GM19452 (cell line): ENCODE measurements around the gene TBC1D9B.

ENCODE experiments used
- ATAC-seq: cut with Tn5 transposase; IDR thresholded peaks from one replicate; pipeline ENCODE4 v1.9.1; 2021; ENCODE audit not compliant: unreplicated experiment

Gene TBC1D9B

DNA sequence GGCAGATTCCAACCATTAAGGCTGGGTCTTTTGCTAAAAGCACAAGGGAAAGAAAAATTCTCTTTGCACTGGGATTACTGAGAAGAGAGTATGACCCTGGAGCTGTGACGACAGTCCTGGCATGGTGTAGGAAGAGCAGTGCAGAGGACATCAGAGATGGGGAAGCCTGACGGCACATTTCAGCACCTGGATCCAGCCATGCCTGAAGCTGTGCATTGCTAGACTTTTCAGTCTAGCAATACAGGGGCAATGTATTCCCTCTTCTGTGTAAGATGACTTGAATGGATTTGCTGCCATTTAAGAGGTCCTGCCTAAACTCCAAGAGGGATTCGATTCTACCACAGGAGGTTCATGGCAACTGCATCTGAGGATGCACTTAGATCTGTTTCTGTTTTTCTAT, 36.7 kb downstream of the TBC1D9B start:
- ATAC-seq = no peak

DNA sequence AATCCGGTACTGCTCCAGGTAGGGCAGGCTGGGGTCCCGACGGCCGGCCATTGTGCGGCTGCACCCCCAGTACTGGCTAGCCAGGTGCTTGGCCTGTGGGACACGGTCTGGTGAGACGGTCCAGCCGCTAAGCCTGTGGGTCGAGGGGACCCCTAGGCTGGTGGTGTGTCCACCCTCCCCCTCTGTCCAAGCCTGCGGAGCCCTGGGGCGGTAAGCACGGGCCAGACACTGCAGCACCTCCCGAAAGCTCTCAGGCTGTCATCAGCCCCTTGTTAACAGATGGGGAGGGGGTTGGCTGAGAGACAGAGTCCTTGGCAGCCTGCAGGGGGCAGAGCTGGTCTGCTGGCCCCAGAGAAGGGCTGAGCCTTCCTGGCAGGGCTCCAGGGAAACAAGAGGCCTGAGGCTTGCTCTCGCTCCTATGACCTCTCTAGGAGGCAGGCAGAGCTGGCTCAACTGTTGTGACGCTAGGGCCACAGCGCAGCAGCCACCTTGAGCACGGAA, 37.2 kb downstream of the TBC1D9B start:
- no peak for ATAC-seq

- no peak for ATAC-seq
Measured at GRCh38 chr5:179869641-179870402, 37.9 kb downstream of the TBC1D9B start.

DNA sequence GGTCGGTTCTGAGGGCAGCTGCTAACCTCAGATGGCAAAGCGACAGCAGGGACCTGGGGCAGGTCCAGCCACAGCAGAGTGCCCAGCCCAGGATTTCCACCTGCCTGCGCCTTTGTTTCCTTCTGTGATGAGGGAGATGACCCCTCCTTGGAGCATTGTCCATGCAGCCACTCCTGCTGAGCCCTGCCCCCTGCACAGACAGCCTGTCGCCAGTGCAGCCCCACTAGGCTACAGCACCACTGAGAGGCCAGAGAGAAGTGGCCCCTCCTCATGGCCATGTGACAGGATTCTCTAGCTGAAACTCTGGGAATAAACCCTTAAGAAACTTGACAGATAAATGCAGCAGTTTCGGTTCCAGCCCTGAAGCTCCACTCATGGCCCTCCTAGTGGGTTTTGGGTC, 38.6 kb downstream of the TBC1D9B start:
- ATAC-seq = no peak

- ATAC-seq = no peak
Measured at GRCh38 chr5:179868541-179868940, 39.2 kb downstream of the TBC1D9B start.

GRCh38 chr5:179867476-179867875, 40.2 kb downstream of the TBC1D9B start:
- ATAC-seq = no peak

- ATAC-seq = no peak
Measured at GRCh38 chr5:179867079-179867465, 40.6 kb downstream of the TBC1D9B start.

- no peak for ATAC-seq
Measured at GRCh38 chr5:179866241-179867078, 41.2 kb downstream of the TBC1D9B start.

- no peak for ATAC-seq
Measured at GRCh38 chr5:179865491-179866240, 42.0 kb downstream of the TBC1D9B start.

DNA sequence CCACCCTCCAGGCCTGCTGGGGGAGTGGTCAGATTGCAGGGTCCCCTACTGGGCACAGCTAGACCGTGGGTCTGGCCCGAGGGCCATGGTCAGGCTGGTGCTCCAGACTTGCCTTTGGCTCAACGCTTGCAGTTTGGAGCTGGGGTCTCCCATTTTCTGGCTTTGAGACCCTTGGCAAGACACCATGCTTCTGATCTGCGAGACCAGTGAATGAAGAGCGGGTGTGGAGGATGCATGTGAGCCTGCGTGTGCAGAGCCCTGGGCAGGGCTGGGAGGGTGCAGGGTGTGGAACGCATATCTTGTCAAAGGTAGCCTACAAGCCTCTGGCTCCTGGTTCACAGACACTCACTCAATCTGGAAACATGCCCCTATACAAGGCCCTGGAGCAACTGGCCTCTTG, 43.0 kb downstream of the TBC1D9B start:
- ATAC-seq = no peak

DNA sequence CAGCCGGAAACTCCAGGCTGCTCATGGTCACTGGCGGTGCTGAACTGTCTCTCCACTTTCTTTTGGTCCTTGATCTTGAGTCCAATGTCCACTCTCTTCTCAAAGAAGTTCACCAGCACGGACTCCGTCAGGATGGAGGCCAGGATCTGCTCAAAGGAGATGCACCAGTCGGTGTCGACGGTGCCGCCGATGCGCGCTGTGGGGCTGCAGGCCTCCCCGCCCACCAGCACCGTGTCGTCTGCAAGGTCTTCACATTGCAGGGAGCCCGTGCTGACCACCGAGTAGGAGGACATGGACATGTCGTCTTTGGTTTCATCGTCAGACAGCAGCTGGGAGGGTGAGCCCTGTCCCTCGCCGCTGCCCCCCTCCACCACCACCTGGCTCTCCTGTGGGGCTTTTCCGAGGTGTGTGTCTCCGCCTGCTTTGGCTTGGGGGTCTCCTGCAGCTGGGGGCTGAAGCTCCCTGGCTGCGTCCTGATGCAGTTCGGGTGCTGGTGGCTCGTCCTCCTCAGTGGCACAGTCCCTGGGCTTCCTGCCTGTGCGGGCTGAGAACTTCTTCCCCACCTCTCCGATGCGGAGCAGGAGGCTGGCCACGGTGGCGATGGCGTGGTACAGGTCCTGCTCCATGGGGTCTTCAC, 44.1 kb downstream of the TBC1D9B start:
- no peak for ATAC-seq

- no peak for ATAC-seq
Measured at GRCh38 chr5:179862891-179863290, 44.8 kb downstream of the TBC1D9B start.

DNA sequence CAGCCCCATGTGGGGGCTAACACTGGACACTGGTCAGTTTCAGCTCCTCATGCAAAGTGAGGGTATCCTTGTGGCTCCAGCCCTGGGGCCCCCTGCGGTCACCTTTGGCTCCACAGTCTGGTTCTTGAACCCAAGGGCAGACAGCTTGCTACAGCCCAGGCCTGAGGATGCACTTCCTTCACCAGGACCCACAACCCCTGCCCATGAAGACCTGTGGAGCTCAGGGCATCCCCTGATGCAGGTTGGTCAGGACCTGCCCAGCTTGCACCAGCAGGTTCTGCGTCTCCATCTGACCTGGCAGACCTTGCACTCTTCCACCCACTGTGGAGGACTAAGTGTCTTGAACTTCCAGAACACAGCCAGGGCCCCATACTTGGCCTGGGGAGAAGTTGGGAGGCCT, 45.4 kb downstream of the TBC1D9B start:
- ATAC-seq = no peak

GRCh38 chr5:179860301-179860700, 47.4 kb downstream of the TBC1D9B start:
- no peak for ATAC-seq

- ATAC-seq = peak; percentile 97
Measured at GRCh38 chr5:179858586-179859427, 48.9 kb downstream of the TBC1D9B start, which contains the start of gene MRNIP. TSS of gene MRNIP (minus strand) at chr5:179858817. CDS start at chr5:179858796, 21 bp downstream.

GRCh38 chr5:179858241-179858585, 49.5 kb downstream of the TBC1D9B start:
- ATAC-seq = peak; percentile 37

DNA sequence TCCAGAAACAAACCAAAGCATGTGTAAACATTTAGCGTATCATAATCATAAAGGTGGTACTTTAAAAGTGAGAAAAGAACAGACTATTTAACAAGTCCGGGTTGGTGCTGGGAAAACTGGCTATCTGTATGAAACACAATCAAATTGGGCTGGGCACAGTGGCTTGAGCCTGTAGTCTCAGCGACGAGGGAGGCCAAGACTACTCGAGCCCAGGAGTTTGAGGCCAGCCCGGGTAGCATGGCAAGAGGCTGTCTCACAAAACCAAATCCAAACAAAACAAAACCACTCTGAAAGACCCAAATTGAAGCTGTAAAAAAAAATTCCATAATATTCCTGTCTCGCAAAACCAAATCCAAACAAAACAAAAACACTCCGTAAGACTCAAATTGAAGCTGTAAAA, 53.3 kb downstream of the TBC1D9B start:
- no peak for ATAC-seq

DNA sequence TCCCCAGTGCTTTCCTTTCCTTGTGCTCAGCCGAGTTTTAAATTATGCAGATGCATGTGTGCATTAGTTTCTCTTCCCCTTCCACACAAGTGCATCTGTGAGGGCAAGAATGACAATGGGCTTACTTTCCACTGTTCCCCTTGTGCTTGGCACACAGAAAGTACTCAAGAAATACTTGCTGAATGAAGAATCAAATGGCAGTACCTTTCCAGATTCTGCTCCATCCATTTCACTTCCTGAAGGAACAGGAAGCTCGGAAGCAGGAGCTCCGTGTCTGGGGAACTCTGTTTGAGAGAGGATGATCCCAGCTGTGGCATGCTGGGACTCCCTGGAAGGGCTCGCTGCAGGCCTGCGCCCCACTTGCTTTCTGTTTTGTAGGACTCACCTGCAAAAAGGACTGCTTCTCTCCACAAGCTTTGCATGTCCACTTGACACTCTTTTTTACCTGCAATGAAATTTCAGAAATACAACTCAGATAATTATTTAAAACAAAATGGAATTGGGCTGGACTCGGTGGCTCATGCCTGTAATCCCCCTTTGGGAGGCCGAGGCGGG, 54.6 kb downstream of the TBC1D9B start:
- peak; percentile 85 for ATAC-seq

DNA sequence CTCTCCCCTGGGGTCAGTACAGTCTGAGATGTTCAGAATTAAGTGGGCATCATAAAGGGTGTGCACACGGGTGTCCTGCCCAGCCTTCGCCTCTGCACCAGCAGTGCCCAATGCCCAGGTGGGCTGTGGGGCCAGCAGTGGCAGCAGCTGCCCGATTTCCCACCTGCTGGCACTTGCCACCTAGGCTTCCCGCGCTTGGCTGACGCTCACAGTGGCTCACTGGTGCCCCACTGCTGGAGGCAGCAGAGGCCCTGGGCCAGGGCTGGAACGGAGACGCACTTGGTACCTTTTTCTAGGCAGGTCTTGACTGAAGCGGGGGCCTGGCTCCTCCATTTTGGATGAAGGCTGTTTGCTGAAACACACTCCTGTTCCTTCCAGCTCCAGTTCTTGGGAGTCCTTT, 66.1 kb downstream of the TBC1D9B start:
- no peak for ATAC-seq

- no peak for ATAC-seq
Measured at GRCh38 chr5:179840766-179841165, 66.9 kb downstream of the TBC1D9B start.
